GM19452 (cell line): ENCODE data around the gene LINGO3.

Source experiments
- ATAC-seq: cut with Tn5 transposase; IDR thresholded peaks from one replicate; pipeline ENCODE4 v1.9.1; 2021; ENCODE audit not compliant: unreplicated experiment

Gene LINGO3

GRCh38 chr19:2327773-2328400 is 19.9 kb upstream of the LINGO3 start:
- ATAC-seq, result no peak

DNA sequence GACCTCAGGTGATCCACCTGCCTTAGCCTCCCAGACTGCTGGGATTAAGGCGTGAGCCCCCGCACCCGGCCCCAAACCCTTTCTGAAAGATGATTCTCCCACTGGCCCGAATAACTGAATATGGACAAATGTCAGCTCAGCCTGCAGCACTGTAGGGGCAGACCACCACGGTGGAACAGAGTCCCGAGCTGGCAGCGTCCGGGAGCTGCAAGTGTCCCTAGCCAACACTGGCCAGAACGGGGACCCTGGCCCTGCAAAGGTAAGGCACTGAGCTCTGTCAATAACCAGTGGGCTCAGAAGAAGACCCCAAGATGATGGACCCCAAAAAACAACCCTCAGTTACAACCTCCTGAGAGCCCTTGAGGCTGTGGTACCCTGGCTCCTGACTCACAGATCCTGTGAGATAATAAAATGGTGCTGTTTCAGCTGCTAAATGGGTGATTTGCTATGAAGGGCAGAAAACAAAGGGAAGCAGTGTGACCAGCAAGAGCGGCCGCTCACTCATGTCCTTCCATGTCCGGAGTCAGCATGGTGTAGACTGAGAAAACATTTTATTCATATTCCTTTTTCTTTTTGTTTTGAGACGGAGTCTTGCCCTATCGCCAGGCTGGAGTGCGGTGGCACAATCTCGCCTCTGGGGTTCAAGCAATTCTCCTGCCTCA is 18.9 kb upstream of the LINGO3 start:
- ATAC-seq, result no peak

- ATAC-seq, result no peak
Measured at GRCh38 chr19:2325281-2326046, 17.5 kb upstream of the LINGO3 start.

DNA sequence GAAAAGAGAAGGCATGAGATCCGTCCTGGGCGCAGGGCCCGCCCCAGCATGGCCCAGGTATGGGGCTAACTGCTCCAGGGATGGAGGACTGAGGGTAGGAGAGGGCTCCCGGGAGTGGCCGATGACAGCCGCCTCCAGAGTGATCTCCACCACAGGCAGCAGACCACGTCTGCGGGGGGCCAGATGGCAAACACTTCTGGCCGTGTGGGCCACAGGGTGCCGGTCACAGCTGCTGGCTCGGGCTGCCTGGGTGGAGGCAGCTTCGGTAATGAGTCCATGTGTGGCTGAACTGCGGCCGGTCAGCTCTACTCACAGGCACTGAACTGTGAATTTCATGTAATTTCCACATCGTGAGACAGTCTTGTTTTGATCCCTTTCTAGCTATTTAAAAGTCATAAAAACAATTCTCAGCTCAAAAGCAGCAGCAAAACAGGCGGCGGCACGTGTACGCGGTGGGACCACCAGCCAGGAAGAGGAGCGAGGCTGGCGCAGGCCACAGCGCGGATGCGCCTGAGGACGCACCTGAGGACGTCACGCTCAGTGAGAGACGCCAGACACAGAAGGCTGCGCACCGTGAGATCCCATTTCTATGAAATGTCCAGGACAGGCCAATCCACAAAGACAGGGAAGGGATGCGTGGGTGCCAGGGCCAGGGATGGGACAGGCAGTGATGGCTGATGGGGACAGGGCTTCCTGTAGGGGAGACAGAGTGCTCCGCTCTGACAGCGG is 16.4 kb upstream of the LINGO3 start:
- no peak for ATAC-seq

DNA sequence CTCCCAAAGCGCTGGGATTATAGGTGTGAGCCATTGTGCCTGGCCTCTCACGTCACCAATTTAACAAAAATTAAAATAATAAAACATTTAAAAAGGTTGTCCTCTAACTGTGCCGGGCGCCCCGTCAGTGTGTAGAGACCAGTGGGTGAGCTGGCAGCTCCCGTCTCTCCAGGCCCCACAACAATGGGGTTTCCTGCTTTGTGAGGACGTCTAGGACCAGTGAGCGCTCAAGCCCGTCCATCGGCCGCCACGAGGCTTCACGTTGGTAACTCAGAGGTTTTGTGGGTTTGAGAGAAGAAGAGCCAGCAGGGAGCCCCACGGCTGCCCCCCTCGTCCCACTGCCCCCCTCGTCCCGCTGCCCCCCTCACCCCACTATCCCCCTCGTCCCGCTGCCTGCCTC is 15.8 kb upstream of the LINGO3 start:
- ATAC-seq, result no peak

GRCh38 chr19:2321565-2322283 is 13.8 kb upstream of the LINGO3 start:
- ATAC-seq, result no peak

DNA sequence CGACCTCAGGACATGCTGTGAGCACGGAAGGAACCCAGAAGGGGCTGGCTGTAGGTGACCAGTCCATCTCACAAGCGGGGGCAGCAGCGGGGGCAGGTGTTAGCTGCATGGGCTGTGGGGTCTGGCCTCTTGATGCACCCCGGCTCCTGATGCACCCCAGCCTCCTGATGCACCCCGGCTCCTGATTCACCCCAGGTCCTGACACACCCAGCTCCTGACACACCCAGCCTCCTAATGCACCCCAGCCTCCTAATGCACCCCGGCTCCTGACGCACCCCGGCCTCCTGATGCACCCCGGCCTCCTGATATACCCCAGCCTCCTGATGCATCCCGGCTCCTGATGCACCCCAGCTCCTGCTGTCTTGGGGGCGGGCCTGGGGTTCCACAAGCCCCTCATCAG is 13.0 kb upstream of the LINGO3 start:
- no peak for ATAC-seq

DNA sequence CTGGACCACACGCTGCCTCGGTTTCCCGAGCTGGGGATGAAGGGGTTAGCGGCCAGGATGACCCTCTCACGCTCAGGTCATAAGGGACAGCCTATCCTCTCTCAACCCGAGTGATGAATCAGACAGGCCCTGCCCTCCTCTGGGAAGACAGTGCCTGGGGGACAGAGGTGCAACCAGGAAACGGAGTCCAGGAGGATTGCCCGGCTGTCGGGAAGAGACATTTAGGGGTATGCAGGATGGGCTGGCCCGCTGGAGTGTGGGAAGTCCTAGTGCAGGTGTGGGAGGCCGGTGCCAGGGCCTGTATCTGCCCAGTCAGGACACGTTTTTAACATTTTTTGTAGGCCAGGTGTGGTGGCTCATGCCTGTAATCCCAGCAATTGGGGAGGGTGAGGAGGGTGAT is 12.1 kb upstream of the LINGO3 start:
- no peak for ATAC-seq

GRCh38 chr19:2319551-2319950 is 11.6 kb upstream of the LINGO3 start:
- no peak for ATAC-seq

DNA sequence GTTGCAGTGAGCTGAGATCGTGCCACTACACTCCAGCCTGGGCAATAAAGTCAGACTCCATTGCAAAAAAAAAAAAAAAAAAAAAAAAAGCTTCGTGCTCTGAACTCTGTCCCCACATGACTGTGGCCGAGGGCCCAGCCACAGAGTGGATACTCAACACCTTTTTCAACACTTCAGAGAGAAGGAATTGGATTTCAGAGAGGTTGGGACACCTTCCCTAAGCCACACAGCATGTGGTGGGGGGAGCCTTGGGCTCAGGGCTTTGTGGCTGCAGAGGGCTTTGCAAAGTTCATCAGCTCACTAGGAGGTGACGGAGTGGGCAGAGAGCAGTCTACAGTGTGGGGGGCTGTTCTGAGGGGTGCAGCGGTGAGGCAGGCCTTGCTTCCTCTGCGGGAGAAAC is 11.0 kb upstream of the LINGO3 start:
- no peak for ATAC-seq

DNA sequence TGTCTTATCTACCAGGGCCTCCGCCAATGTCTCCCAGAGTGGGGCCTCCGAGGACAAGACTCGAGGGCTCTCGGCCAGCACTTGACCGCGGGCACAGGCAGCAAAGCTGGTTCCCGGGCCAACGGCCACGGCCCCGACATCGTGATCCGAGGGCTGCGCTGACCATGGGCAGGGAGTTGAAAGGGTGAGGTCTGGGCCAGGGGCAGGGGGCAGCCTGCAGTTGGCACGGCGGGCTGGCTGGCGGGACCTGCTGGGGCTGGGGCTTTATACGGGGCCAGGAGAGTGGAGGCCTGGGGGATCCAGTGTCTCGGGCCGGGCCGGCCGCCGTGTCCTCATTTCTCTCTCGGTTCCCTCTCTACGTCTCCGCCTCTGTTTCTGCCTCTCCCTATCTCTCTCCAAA is 9.8 kb upstream of the LINGO3 start:
- no peak for ATAC-seq

GRCh38 chr19:2317300-2317699 is 9.3 kb upstream of the LINGO3 start:
- ATAC-seq, result no peak

DNA sequence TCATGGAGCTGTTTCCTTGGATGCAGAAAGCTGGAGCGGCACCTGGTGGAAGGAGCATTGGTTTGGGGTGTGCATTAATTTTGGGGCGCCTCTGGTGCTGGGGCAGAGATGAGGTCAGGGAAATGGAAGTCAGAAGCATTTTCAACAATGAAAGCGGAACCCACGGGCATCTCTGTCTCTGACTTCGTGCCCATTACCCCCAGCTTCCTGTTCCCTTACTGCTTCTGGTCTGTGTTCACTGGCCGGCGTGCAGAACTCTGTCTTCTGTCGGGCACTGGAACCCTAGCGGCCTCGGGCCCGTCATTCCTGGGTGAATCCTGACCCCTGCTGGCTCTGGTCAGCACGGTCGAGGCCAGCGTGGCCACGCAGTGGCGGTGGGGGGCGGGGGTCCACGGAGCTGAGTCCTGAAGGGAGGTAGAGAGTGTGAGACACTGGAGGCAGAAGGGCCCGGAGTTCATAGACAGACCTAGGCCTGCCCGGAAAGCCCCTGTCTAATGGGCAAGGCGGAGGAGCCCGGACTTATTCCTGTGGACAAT is 7.9 kb upstream of the LINGO3 start:
- no peak for ATAC-seq

- ATAC-seq, result no peak
Measured at GRCh38 chr19:2315121-2315817, 7.3 kb upstream of the LINGO3 start.

GRCh38 chr19:2312820-2313501 is 5.0 kb upstream of the LINGO3 start:
- ATAC-seq, result no peak

DNA sequence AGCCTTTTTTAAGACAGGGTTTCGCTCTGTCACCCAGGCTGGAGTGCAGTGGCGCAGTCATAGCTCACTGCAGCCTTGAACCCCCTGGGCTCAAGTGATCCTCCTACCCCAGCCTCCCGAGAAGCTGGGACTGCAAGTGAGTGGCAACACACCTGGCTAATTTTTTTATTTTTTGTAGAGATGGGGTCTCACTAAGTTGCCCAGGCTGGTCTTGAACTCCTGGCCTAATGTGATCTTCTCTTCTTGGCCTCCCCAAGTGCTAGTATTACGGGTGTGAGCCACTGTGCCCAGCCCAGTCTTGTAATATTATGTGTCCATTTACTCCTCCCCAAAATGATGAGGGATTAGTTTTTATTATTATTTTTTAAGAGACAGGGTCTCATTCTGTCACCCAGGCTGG is 3.1 kb upstream of the LINGO3 start:
- no peak for ATAC-seq

GRCh38 chr19:2309734-2310362 is 1.9 kb upstream of the LINGO3 start:
- no peak for ATAC-seq

GRCh38 chr19:2307518-2308012 is 389 bp downstream of the LINGO3 start:
- ATAC-seq, result no peak

- no peak for ATAC-seq
Measured at GRCh38 chr19:2306971-2307370, 983 bp downstream of the LINGO3 start.
